Retinal pigment epithelial cell (primary cell): ENCODE results near the gene MSH3.
"Not testable (repeated sequence)": the region's sequence is repeated elsewhere in the genome, so short reads cannot be mapped to it uniquely, and the experiment has no call there.

Source experiments
- DNase-seq: peaks from one replicate; pipeline ENCODE4 v3.0.0-alpha.2; 2010; ENCODE audit warnings: low read depth
- H3K4me3 ChIP-seq: 2 replicates; pipeline ENCODE4 v1.5.1; 2011; ENCODE audit warnings: mild to moderate bottlenecking, low read length, control low read depth, moderate library complexity
- TF ChIP-seq, protein P1 (sequence below): conservative IDR thresholded peaks from 2 replicates; pipeline ENCODE4 v1.5.1; 2011; ENCODE audit warnings: low read depth, low read length, control low read depth, inconsistent platforms

Gene MSH3

DNA sequence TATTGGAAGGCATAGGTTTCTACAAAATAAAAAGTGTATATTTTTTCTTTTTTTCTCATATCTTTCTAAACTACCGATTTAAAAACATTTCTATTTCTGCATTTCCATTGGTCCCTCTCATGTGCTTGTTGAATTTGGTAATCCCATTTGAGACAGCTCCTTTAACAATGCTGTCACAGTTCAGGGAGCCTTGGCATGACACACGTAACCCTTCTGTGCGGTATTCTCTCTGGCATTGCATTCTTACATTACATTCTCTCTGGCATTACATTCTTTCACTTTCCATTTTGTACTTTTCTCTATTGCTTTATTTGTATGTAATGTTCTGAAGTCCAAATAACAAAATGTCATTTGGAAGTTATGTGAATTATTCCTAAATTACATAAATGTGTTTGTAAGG, 155.0 kb downstream of the MSH3 start:
- H3K4me3 ChIP-seq: no peak overlapping the region
- DNase-seq: no peak
- TF ChIP-seq, protein P1, sequence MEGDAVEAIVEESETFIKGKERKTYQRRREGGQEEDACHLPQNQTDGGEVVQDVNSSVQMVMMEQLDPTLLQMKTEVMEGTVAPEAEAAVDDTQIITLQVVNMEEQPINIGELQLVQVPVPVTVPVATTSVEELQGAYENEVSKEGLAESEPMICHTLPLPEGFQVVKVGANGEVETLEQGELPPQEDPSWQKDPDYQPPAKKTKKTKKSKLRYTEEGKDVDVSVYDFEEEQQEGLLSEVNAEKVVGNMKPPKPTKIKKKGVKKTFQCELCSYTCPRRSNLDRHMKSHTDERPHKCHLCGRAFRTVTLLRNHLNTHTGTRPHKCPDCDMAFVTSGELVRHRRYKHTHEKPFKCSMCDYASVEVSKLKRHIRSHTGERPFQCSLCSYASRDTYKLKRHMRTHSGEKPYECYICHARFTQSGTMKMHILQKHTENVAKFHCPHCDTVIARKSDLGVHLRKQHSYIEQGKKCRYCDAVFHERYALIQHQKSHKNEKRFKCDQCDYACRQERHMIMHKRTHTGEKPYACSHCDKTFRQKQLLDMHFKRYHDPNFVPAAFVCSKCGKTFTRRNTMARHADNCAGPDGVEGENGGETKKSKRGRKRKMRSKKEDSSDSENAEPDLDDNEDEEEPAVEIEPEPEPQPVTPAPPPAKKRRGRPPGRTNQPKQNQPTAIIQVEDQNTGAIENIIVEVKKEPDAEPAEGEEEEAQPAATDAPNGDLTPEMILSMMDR: no peak

DNA sequence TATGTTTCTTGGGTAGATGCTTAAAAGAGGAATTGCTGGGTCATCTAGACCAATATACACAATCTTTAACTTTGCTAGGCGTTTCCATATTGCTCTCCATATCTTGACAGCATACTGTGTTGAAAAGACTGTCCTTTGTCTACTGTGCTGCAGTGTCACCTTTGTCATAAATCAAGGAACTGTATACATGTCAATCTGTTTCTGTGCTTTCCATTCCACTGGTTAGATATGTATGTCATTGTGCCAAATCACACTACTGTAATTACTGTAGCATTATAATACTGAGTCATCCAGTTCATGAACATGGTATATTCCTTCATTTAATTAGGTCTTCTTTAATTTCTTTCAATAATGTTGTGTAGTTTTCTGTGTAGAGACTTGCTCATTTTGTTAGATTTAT, 156.0 kb downstream of the MSH3 start:
- DNase-seq: no peak
- no peak overlapping the region for H3K4me3 ChIP-seq
- TF ChIP-seq, protein P1: no peak

DNA sequence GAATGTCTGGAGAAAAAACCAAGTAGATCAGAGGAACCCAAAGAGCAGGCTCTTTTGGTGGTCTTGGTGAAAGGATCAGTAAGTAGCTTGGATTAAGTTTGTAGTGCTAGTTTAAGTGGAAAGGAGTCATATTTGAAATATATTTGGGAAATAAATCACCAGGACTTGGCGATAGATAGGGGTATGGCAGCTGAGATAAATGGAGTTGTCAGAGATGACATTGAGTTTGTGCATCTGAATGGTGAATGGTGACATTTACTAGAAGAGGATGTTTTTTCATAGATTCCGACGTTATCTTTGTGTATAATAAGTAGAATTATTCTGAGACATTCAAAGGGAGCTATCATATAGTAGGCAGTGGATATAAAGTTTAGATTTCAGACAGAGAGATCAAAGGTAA, 162.1 kb downstream of the MSH3 start:
- H3K4me3 ChIP-seq: no peak overlapping the region
- TF ChIP-seq, protein P1: no peak
- DNase-seq: no peak

DNA sequence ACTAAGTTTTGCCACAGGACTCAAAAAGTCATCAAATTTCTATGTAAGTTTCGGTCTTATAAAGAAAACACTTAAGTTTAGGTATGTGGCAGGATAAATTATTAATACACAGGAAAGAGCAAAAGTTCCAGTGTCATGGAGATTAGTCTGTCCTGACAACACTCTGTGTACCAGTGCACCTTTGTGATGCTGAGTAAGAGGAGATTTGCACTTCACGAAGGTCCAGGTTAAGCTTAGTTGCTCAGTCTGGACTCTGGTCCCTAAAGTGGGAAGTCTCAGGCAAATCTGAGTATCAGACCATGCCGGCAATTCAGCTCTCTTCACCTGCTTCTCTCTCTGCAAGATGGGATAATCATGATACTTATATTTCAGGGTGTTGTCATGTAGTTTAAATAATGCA, 166.2 kb downstream of the MSH3 start:
- no peak overlapping the region for H3K4me3 ChIP-seq
- TF ChIP-seq, protein P1: no peak
- no peak for DNase-seq

DNA sequence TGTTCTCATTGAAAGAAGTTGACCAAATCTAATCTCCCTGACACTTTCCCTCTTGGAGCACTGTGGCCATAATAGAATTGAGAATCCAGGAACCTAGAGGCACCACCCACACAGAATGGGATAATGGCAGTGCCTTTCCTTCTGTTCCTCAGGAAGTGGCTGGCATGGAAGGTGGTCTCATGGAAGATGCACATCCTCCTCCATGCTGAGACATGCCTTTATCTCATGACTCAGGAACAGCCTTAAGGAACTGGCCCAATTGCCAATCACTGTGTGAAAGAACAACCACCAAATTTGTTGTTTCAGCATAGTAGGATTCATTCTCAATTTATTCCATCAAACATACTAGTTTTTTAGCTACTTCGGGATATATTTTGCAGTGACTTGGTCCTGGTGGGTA, 168.2 kb downstream of the MSH3 start:
- TF ChIP-seq, protein P1: no peak
- DNase-seq: no peak
- H3K4me3 ChIP-seq: no peak overlapping the region

DNA sequence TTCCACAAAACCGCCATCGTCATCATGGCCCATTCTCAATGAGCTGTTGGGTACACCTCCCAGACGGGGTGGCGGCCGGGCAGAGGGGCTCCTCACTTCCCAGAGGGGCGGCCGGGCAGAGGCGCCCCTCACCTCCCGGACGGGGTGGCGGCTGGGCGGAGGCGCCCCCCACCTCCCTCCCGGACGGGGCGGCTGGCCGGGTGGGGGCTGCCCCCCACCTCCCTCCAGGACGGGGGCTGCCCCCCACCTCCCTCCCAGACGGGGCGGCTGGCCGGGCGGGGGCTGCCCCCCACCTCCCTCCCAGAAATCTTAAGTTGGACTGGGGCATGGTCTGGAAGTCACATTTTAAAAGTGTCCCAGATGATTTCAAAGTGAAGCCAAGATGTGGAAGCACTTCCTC, 169.7 kb downstream of the MSH3 start:
- not testable (repeated sequence) for H3K4me3 ChIP-seq, DNase-seq

DNA sequence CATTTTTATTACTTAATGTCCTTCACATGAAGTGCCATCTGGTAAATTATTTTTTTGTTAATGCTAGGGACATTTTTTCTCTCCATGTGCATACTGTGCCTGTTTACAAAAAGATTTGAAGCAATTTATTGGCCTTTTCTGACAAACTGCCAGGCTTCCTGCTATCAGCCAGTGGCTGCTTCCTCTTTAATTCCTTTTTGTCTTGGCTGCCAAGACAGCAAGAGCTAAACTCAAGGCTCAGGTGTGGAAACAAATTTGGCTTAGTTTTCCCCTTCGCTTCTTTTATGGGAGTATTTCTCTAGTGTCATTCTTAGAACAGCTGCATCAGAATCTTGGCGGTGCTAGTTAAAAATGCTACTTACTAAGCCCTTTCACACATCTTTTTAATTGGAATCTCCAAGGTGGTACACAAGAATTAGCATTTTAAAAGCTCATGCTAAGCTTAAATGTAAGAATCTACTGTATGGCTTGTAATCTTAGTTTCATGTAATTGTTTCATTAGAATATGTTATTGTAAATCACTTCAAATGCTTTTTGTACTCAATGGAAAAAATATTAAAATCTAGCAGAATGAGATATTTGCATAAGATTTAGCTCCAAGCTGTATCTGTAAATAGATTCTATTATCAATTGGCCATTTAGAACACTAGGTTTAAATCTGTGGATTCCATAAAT, 171.5 kb downstream of the MSH3 start:
- TF ChIP-seq, protein P1: no peak
- no peak for DNase-seq
- no peak overlapping the region for H3K4me3 ChIP-seq

DNA sequence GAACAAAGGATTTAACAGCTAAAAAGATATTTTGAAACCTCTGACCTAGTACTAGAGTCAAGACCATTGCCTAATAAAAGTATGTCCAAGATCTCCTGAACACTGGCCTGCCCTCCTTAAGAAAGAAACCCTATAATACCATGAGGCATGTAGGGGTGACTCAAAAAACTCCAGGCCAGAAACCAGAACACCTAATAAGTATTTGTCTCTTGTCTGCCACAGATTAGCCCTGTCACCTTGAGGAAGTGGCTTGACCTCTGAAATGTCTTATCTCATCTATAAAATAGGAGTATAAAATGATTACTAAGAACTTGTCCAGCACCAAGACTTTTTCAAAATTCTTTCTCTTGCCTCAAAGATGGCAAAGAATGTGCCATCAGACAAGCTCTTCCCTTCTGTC, 180.3 kb downstream of the MSH3 start:
- no peak for DNase-seq
- TF ChIP-seq, protein P1: no peak
- no peak overlapping the region for H3K4me3 ChIP-seq
